ENCODE measurements around the gene NOXA1. TPM values are rescaled to one million over a fixed set of nuclear protein-coding genes. Genes with fewer than 3 reads are reported as not detected.

NOXA1 gene
- total RNA-seq, 2 experiments from 2014 or later = 1.1 TPM

- Mint-ChIP-seq H3K9me3 (no peaks in the 10 kb centered on the region), H3K27me3 (no peaks in the 10 kb centered on the region), H3K36me3 (peaks cover 2% of the 10 kb centered on the region), H3K4me1 (ENCODE audit: low read depth) (peaks cover 8% of the 10 kb centered on the region), H3K27ac (no peak overlapping the region), H3K4me3 (peak overlapping the region; percentile 51)
- DNase-seq = no peak
- ChIA-PET POLR2A (interaction anchor here (0.6 to 1.2 kb wide), 6 partner anchors 11 to 183 kb away, joined by 3 to 5 read pairs (median 4); partner anchors contain the start of genes NRARP and TUBB4B), CTCF (interaction anchor here (0.7 to 1.8 kb wide), 17 partner anchors 10 to 168 kb away, joined by 3 to 15 read pairs (median 4); partner anchors contain the start of genes MRPL41, NRARP and NSMF)
- intact Hi-C loops (cut with micrococcal nuclease) = loop anchor here (1.0 to 2.0 kb wide), 3 partner anchors 21 to 182 kb away; partner anchors contain the start of genes ARRDC1 and NSMF
Measured at GRCh38 chr9:137423514-137424291, 510 bp downstream of the NOXA1 start.

GRCh38 chr9:137426018-137426681 is 3.0 kb downstream of the NOXA1 start:
- Mint-ChIP-seq H3K9me3 (no peaks in the 10 kb centered on the region), H3K27ac (no peak overlapping the region), H3K36me3 (no peaks in the 10 kb centered on the region), H3K4me3 (no peak overlapping the region), H3K4me1 (ENCODE audit: low read depth) (peaks cover 6% of the 10 kb centered on the region), H3K27me3 (no peaks in the 10 kb centered on the region)
- ChIA-PET POLR2A (no interaction called here), CTCF (interaction anchor here (1.1 kb wide), 1 partner anchor 18 kb away, joined by 4 read pairs; no protein-coding TSS in a partner anchor)
- intact Hi-C loops (cut with micrococcal nuclease) = no loop called here
- DNase-seq = no peak

GRCh38 chr9:137427454-137428310 is 4.5 kb downstream of the NOXA1 start:
- intact Hi-C loops (cut with micrococcal nuclease) = no loop called here
- CTCF ChIA-PET = no interaction called here

GRCh38 chr9:137428311-137428630 is 5.1 kb downstream of the NOXA1 start:
- Mint-ChIP-seq H3K36me3 (no peaks in the 10 kb centered on the region), H3K9me3 (no peaks in the 10 kb centered on the region), H3K4me3 (no peak overlapping the region), H3K4me1 (ENCODE audit: low read depth) (no peaks in the 10 kb centered on the region), H3K27me3 (no peaks in the 10 kb centered on the region), H3K27ac (no peak overlapping the region)
- intact Hi-C loops (cut with micrococcal nuclease) = no loop called here
- ChIA-PET POLR2A (no interaction called here), CTCF (no interaction called here)
- no peak for DNase-seq

More at GRCh38 chr9:137427454-137428310, 4.5 kb downstream of the NOXA1 start:
- Mint-ChIP-seq H3K9me3 (no peaks in the 10 kb centered on the region), H3K27ac (no peak overlapping the region), H3K27me3 (no peaks in the 10 kb centered on the region), H3K4me3 (no peak overlapping the region), H3K4me1 (ENCODE audit: low read depth) (no peaks in the 10 kb centered on the region), H3K36me3 (no peaks in the 10 kb centered on the region)
- no peak for DNase-seq
- POLR2A ChIA-PET = no interaction called here

- CTCF ChIA-PET = no interaction called here
- no peak for DNase-seq
- H3K27ac Mint-ChIP-seq = no peak overlapping the region
- POLR2A ChIA-PET = interaction anchor here (0.6 kb wide), 1 partner anchor 145 kb away, joined by 3 read pairs; no protein-coding TSS in a partner anchor
- no peaks in the 10 kb centered on the region for H3K9me3 Mint-ChIP-seq
- intact Hi-C loops (cut with micrococcal nuclease) = no loop called here
- no peak overlapping the region for H3K4me3 Mint-ChIP-seq
- H3K4me1 Mint-ChIP-seq (ENCODE audit: low read depth) = no peaks in the 10 kb centered on the region
- no peaks in the 10 kb centered on the region for H3K27me3 Mint-ChIP-seq
- no peaks in the 10 kb centered on the region for H3K36me3 Mint-ChIP-seq
Measured at GRCh38 chr9:137428841-137429545, 5.8 kb downstream of the NOXA1 start.

- Mint-ChIP-seq H3K4me3 (no peak overlapping the region), H3K36me3 (no peaks in the 10 kb centered on the region), H3K27ac (no peak overlapping the region), H3K27me3 (no peaks in the 10 kb centered on the region), H3K4me1 (ENCODE audit: low read depth) (no peaks in the 10 kb centered on the region), H3K9me3 (no peaks in the 10 kb centered on the region)
- CTCF ChIA-PET = no interaction called here
- intact Hi-C loops (cut with micrococcal nuclease) = no loop called here
- no peak for DNase-seq
- POLR2A ChIA-PET = interaction anchor here (0.6 kb wide), 1 partner anchor 145 kb away, joined by 3 read pairs; no protein-coding TSS in a partner anchor
Measured at GRCh38 chr9:137429546-137429890, 6.3 kb downstream of the NOXA1 start.

GRCh38 chr9:137429974-137430722 is 7.0 kb downstream of the NOXA1 start:
- ChIA-PET POLR2A (no interaction called here), CTCF (no interaction called here)
- intact Hi-C loops (cut with micrococcal nuclease) = no loop called here
- DNase-seq = no peak
- Mint-ChIP-seq H3K9me3 (no peaks in the 10 kb centered on the region), H3K36me3 (no peaks in the 10 kb centered on the region), H3K27ac (no peak overlapping the region), H3K4me3 (no peak overlapping the region), H3K27me3 (no peaks in the 10 kb centered on the region), H3K4me1 (ENCODE audit: low read depth) (no peaks in the 10 kb centered on the region)

GRCh38 chr9:137430723-137431415 is 7.7 kb downstream of the NOXA1 start:
- CTCF ChIA-PET = no interaction called here

GRCh38 chr9:137431416-137431931 is 8.3 kb downstream of the NOXA1 start:
- Mint-ChIP-seq H3K36me3 (no peaks in the 10 kb centered on the region), H3K4me3 (no peak overlapping the region), H3K27ac (no peak overlapping the region), H3K27me3 (no peaks in the 10 kb centered on the region), H3K9me3 (no peaks in the 10 kb centered on the region), H3K4me1 (ENCODE audit: low read depth) (no peaks in the 10 kb centered on the region)
- DNase-seq = no peak
- intact Hi-C loops (cut with micrococcal nuclease) = no loop called here
- ChIA-PET CTCF (no interaction called here), POLR2A (no interaction called here)

More at GRCh38 chr9:137430723-137431415, 7.7 kb downstream of the NOXA1 start:
- intact Hi-C loops (cut with micrococcal nuclease) = no loop called here
- Mint-ChIP-seq H3K36me3 (no peaks in the 10 kb centered on the region), H3K27ac (no peak overlapping the region), H3K4me3 (no peak overlapping the region), H3K4me1 (ENCODE audit: low read depth) (no peaks in the 10 kb centered on the region), H3K27me3 (no peaks in the 10 kb centered on the region), H3K9me3 (no peaks in the 10 kb centered on the region)
- POLR2A ChIA-PET = no interaction called here
- DNase-seq = no peak

- no peaks in the 10 kb centered on the region for H3K4me1 Mint-ChIP-seq (ENCODE audit: low read depth)
- no peak for DNase-seq
- no peaks in the 10 kb centered on the region for H3K36me3 Mint-ChIP-seq
- no peak overlapping the region for H3K27ac Mint-ChIP-seq
- intact Hi-C loops (cut with micrococcal nuclease) = no loop called here
- H3K4me3 Mint-ChIP-seq = no peak overlapping the region
- no peaks in the 10 kb centered on the region for H3K9me3 Mint-ChIP-seq
- CTCF ChIA-PET = interaction anchor here (1.5 kb wide), 1 partner anchor 10 kb away, joined by 5 read pairs; the partner anchor contains the start of genes EXD3 and NOXA1
- POLR2A ChIA-PET = no interaction called here
- H3K27me3 Mint-ChIP-seq = peaks cover 1% of the 10 kb centered on the region
Measured at GRCh38 chr9:137432687-137433348, 9.6 kb downstream of the NOXA1 start.
